NCI-H2029 treated with DMSO at 0.1 percent for 48 hours (cell line): ENCODE data around the gene MZB1.
"Not testable (repeated sequence)": the region's sequence is repeated elsewhere in the genome, so short reads cannot be mapped to it uniquely, and the experiment has no call there.

Experiments
- DNase-seq: peaks from one replicate; lab custom pipeline; 2025; lab: John Stamatoyannopoulos, UW

MZB1 gene

GRCh38 chr5:139374909-139375308 lies 14.8 kb downstream of the MZB1 start:
- DNase-seq: no peak

GRCh38 chr5:139371482-139372435 lies 18.0 kb downstream of the MZB1 start:
- DNase-seq: no peak

GRCh38 chr5:139369181-139369580 lies 20.5 kb downstream of the MZB1 start:
- no peak for DNase-seq

- no peak for DNase-seq
Measured at GRCh38 chr5:139368613-139369012, 21.1 kb downstream of the MZB1 start.

- no peak for DNase-seq
Measured at GRCh38 chr5:139364466-139364865, 25.2 kb downstream of the MZB1 start.

GRCh38 chr5:139363937-139364336 lies 25.8 kb downstream of the MZB1 start:
- DNase-seq: no peak

- no peak for DNase-seq
Measured at GRCh38 chr5:139361835-139362429, 27.8 kb downstream of the MZB1 start.

- DNase-seq: no peak
Measured at GRCh38 chr5:139360384-139360783, 29.3 kb downstream of the MZB1 start.

GRCh38 chr5:139358064-139358463 lies 31.6 kb downstream of the MZB1 start:
- DNase-seq: no peak

GRCh38 chr5:139355900-139356299 lies 33.8 kb downstream of the MZB1 start:
- not testable (repeated sequence) for DNase-seq

- DNase-seq: no peak
Measured at GRCh38 chr5:139354186-139354585, 35.5 kb downstream of the MZB1 start.

- DNase-seq: not testable (repeated sequence)
Measured at GRCh38 chr5:139347863-139348262, 41.9 kb downstream of the MZB1 start.

- not testable (repeated sequence) for DNase-seq
Measured at GRCh38 chr5:139345442-139345841, 44.3 kb downstream of the MZB1 start.

- DNase-seq: no peak
Measured at GRCh38 chr5:139344177-139344576, 45.5 kb downstream of the MZB1 start.

- DNase-seq: no peak
Measured at GRCh38 chr5:139343476-139343875, 46.2 kb downstream of the MZB1 start.

GRCh38 chr5:139342423-139342723 lies 47.3 kb downstream of the MZB1 start:
- no peak for DNase-seq

- peak; percentile 88 for DNase-seq
Measured at GRCh38 chr5:139341689-139342422, 47.9 kb downstream of the MZB1 start, which contains the start of gene PAIP2. PAIP2 (plus strand) TSS chr5:139341854; CDS start chr5:139363785, 21,931 bp downstream.

GRCh38 chr5:139341187-139341688 lies 48.5 kb downstream of the MZB1 start:
- DNase-seq: no peak

- no peak for DNase-seq
Measured at GRCh38 chr5:139340051-139340450, 49.7 kb downstream of the MZB1 start.
